ENCODE measurements around the gene PAQR5.
"Not testable (repeated sequence)": the region's sequence is repeated elsewhere in the genome, so short reads cannot be mapped to it uniquely, and the experiment has no call there.

PAQR5 gene

DNA sequence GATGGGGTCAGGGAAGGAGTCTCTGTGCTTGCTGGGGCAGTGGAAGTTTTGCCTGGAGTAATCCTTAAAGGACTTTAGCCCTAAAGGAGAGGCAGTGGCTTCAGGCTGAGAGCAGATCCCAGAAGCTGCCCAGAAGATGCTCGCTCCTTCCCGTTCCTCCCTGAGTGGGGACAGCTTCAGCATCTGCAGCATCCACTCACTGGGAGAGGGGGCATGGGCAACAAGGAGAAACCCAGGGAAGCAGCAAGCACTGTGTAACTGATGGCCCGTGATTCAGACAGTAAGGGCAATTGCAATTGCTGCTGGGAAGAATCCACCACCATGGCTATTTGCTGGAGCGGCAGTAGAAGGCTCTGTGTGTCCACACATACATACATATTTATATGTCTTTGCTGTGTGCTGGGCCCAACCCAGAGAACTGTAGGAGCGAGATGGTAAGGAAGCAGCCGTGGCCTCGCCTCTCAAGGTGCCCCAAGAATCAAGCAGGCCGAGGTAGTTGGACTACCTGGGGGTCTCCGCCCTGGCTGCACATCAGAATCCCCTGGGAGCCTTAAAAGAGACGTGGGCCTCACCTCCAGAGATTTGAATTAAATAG is 5.8 kb upstream of the PAQR5 start:
- in situ Hi-C loops (cut with MboI; ENCODE audit: low sequenced_read_pairs): no loop called here

DNA sequence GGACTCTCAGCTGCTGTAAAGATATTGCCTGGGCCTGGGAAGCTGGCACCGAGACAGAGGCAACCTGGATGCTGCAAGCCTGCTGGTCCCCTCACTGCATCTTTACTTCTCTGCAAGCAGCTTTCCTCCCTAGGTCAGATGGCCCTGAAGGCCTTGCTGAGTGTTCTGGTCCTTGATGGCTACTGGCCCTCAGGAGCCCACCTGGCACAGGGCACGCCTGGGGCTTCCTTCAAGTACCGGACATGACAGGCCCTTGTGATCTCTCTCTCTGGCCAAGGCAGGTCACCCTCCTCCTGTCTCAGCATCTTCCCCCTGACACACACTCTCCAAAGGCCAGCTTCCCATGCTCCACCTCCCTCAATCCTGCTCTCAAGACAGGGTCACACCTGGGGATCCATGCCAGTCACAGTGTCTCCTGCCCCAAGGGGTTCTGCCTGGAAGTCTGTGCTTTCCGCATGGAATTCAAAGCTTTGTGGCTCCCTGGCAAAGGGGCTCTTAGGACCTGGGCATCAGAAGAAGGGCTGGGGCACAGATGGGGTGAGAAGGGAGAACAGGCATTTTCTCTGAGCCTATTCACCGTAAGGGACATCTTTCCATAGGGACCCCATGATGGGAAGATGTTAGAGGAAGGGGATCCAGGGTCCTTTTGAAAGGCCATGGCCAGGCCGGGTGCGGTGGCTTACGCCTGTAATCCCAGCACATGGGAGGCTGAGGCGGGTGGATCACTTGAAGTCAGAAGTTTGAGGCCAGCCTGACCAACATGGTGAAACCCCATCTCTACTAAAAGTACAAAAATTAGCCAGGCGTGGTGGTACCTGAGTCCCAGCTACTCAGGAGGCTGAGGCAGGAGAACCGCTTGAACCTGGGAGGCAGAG is 4.7 kb upstream of the PAQR5 start:
- in situ Hi-C loops (cut with MboI; ENCODE audit: low sequenced_read_pairs): no loop called here

DNA sequence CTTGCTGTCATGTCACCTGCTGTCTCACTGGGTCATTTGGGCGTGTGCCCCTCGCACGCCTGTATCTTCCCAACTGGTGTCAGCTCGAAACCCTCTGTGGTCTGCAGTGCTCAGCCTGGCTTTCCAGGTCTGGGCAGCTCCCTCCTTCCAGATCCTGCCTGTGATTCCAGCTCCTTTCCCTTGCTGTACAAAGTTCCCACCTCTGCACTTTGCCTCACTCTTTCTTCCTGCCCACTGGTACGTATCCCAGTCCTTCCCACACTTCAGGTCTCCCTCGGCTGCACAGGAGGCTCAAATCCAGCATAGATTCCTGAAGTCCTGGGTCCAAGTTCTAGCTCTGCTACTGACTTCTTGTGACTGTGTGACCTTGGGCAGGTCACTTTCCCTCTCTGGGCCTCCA is 2.1 kb upstream of the PAQR5 start:
- in situ Hi-C loops (cut with MboI; ENCODE audit: low sequenced_read_pairs): no loop called here

DNA sequence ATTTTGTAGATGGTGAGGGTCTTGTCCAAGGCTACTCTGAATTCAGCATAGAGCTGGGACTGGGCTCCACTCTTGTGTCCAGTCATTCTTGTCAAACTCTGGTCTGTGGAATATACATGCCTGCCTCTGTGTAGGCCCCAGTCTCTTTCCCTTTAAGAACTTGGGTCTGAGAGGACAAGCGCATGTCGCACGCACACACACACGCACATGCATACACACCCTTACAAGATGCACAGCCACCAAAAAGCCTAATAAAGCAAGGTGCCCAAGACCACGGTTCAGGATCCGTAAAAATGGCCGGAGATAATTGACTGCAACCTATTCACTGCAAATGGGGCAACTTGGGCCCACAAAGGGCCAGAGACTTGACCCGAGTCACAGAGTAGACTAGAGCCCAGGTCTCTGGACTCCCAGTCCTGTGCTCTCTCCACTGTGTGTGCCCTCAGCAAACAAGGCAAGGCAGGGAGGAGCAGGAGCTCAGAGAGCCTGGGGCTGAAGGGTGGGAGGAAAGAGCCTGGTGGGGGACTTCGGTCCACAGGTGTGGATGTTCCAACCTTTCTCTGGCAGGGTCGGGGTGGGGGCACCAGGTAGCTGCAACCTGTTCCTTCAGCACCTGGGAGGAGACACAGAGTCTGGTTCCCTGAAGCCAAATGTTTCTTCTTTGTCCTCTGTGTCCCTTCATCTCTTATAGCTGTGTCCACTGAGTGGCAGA is 914 bp upstream of the PAQR5 start:
- in situ Hi-C loops (cut with MboI; ENCODE audit: low sequenced_read_pairs): no loop called here

DNA sequence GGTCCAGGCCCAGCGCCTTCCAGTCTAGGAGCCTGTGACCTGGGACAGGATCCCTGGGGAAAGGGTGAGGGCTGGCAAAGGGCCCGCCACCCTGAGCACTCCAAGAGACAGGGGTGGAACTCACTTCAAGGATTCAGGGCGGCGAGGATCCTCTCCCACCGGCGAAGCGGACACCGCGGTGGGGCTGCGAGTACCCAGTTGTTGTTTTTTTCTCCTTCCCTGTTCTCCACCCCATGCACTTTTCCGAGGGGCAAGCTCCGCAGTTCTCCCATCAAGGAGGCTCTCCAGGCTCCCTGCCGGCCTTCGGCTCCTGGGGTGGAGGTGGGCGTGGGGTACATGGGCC is 387 bp upstream of the PAQR5 start:
- in situ Hi-C loops (cut with MboI; ENCODE audit: low sequenced_read_pairs): no loop called here

DNA sequence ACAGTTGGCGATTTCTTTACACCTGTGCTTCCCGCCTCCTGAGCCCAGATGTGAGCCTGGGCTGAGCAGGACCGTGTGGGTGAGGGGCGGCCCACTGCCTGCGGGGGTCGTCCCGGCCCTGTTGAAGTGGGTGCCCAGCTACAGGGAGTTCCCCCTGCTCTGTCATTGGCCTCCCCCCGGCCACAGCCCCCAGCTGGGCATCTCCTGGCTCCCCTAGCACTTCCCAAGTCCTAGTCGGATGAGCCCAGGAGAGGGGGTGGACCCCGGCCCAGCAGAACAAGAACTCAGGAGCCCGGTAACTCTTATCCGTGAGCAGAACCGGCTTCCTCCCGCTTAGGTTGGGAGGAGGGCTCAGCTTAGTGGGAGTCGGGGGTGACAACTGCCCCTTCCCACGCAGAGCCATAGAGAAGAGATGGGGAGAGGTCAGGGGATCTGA is 757 bp downstream of the PAQR5 start:
- in situ Hi-C loops (cut with MboI; ENCODE audit: low sequenced_read_pairs): no loop called here

DNA sequence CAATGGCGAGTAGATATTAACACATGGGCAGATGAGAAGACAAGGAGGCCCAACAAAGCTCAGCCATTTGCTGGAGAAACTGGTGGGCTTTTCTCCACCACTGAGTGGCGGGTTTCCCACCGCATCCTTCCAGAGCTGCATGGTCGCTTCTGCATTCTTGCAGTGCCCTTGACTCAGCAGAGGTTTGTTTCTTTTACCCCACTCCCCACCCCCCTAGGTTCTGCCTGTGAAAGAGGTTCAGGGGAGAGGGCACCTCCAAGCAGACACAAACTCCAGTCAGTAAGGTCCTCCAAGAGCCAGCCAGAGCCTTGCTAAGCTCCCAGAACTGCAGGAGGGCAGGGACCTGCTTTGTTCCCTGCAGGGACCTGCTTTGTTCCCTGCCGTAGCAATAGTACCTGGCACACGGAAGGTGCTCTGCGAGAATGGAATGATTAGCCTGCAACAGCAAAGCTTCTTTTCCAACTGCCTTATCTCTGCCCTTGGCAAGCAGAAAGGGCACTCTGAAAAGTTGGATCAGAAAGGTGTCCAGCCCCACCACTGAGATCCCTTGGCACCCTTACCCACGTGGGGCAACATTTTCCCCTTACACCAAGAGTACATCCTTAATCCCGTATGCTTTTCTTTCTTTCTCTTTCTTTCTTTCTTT is 1.4 kb downstream of the PAQR5 start:
- in situ Hi-C loops (cut with MboI; ENCODE audit: low sequenced_read_pairs): no loop called here

DNA sequence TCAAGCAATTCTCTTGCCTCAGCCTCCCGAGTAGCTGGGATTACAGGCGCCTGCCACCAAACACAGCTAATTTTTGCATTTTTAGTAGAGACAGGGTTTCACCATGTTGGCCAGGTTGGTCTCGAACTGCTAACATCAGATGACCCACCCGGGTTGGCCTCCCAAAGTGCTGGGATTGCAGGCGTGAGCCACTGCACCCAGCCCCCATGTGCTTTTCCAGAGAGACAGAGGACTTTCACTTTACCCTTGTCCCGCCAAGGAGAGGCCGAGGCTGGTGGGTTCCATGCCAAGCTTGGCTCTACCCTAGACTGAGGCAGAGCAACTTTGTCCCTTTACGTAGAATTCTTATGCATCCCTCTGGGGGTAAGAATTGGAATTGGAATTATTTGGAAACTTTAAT is 2.4 kb downstream of the PAQR5 start:
- in situ Hi-C loops (cut with MboI; ENCODE audit: low sequenced_read_pairs): not testable (repeated sequence)

DNA sequence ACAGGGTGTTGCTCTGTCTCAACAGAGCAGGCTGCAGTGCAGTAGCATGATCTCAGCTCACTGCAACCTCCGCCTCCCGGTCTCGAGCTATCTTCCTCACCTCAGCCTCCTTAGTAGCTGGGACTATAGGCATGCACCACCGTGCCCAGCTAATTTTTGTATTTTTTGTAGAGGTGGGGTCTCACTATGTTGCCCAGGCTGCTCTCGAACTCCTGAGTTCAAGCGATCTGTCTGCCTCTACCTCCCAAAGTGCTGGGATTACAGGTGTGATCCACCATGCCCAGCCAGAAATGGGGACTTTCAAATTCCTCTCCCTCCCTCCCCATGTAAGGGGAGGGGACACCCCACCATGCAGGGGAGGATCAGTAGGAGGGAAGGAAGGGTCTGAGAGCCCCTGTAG is 3.4 kb downstream of the PAQR5 start:
- in situ Hi-C loops (cut with MboI; ENCODE audit: low sequenced_read_pairs): not testable (repeated sequence)

DNA sequence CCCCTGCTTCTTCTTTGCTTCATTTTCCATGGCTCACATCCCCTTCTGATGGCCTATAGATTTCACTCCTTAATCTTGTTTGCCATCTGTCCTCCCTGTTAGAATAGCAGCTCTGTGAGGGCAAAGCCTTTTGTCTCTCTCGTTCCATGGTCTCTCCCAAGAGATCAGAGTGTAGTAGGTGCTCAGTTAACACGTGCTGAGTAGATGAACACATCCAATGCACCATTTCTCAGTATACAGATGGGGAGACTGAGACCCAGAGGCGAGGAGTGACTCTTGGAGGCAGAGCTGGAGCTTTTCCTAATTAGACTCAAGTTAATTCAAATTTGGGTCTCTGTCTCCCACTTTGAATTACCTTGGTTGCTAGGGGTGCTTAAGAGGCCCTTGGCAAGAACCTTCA is 4.2 kb downstream of the PAQR5 start:
- in situ Hi-C loops (cut with MboI; ENCODE audit: low sequenced_read_pairs): no loop called here

DNA sequence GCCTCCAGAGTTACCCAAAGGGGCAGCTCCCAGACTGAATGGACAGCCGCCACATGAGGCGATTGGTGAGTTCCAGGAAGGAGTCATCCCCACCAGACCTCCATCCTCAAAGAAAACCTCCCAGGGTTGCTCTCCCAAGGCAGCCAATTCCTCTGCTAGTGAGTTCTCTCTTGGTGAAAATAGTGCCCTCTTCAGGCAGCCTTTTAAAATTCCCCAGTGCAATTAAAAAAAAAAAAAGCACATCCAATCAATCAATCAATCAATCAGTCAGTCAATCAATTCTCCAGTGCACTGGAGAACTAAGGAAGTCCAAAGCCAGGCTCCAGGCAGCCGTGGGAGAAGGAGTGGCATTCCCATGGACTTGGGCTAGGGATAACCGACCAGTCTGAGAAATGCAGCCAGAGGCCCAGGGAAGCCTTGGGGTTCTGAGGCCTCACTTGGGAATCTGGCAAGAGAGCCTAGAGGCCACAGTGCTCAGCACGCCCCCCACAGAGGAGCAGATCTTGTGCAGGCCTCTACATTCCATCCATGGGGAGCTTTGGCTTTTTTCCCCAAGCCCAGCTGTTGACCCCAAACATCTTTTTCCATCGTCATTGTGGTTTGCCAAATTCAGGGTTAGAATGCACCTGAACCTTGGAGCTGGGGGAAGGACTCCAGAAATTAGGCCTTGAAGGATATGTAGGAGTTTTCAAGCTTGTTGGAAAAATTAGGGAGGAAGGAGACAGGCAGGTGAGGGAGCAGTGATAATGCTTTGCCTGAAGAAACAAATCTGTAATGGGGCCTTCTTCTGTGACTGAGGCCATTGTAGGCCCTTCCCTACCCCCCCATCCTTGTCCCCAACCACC is 4.8 kb downstream of the PAQR5 start:
- in situ Hi-C loops (cut with MboI; ENCODE audit: low sequenced_read_pairs): no loop called here

DNA sequence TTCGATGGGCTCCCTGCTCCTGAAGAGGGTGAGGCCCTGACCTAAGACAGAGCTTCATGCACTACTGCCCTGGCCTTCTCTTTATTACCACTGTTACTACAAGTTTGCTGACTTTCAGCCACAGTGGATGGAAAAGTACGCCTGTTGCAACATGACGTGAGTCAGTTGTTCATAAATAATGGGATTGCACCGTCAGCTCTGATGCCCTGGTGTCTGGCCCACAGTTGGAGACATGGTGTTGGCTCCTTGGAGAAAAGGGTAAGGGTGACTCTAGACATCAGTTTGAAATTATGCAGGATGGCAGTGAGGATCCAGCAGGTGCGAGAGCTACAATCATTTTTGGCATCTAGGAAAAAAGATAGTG is 5.5 kb downstream of the PAQR5 start:
- in situ Hi-C loops (cut with MboI; ENCODE audit: low sequenced_read_pairs): no loop called here

DNA sequence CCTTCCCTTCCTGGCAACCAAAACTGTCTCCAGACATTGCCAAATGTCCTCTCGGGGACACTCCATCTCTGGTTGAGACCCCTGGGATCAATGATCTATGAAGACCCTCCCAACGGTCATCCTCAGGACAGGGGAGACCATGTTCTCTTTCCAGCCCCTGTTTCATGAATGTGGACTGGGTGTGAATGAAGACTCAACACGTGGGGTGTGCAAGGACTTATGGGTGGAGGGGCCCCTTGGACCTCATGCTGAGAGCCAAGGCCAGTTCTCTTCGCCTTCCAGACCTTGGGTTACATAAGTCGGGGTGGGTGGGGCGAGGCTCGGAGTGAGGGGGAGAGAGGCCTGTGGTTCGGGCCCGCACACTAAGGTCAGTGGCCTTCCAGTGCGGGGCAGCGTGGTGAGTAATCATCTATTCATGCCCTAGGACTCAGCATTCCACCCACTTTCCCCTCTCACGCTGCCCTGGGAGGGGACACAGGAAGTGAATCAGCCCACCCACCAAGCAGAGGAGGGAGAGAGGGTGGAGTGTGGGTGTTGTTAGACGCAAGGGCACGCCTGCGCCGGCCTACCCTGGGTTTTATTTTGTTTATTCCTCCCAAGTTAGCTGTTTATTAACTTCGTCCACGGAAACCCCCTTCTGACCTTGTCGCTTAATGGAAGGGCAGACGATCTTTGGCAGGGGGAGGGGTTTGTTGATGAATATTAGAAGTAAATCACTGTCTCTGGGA is 6.7 kb downstream of the PAQR5 start:
- in situ Hi-C loops (cut with MboI; ENCODE audit: low sequenced_read_pairs): no loop called here

DNA sequence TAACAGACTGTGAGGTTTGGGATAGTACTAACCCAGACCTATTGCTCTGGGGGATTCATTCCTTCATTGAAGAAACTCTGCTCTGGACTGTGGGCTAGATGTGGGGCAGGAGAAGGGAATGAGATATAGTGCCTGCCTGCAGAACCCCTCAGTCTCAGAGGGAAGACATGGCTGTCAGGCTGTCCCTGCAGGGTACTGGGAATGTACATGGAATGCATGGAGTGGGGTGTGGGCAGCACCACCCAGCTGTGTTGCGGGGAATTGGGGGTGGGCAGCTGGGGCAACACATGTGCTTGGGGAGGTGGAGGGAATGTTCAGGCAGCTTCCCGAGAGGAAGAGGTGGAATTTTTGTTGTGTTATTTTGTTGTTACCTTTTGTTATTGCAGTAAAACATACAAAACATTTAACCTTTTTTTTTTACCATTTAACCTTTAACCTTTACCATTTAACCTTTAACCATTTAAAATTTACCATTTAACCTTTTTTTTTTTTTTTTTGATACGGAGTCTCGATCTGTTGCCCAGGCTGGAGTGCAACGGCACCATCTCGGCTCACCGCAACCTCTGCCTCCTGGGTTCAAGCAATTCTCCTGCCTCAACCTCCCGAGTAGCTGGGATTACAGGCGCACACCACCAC is 7.3 kb downstream of the PAQR5 start:
- in situ Hi-C loops (cut with MboI; ENCODE audit: low sequenced_read_pairs): no loop called here

DNA sequence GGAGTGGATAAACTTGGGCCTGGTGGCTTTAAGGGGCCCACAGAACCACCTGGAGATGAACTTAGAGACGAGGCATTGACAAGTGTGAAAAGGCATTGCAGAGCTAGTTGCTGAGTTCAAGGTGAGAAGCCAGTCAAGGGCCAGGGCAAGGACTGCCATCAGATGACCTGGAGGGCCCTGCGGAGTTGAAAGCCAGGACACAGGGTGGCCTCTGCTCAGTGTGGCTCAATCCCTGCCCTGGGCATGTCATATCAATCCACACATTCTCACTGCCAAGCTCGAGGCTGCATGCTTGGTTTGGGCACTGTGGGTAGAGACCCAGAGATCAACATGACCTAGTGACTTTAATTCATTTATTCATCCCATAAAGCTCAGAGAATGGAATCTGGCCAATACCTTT is 9.2 kb downstream of the PAQR5 start:
- in situ Hi-C loops (cut with MboI; ENCODE audit: low sequenced_read_pairs): no loop called here

DNA sequence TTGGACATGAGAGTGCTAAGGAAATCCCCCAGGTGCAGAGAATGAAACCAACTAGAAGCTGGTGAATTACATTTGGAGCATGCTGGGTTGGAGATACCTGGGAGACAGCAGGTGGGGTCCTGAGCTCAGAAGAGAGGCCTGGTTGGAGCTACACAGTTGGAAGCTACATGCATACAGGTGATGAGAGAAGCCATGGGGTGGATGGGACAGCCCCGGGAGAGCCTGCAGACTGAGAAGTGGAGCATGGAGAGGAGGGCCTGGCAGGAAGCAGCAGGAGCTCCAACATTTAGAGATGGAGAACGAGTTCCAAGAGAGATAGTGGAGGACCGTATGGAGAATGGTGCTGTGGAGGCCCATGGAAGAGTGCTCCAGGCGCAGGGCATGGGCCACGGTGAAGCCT is 10.2 kb downstream of the PAQR5 start:
- in situ Hi-C loops (cut with MboI; ENCODE audit: low sequenced_read_pairs): no loop called here

DNA sequence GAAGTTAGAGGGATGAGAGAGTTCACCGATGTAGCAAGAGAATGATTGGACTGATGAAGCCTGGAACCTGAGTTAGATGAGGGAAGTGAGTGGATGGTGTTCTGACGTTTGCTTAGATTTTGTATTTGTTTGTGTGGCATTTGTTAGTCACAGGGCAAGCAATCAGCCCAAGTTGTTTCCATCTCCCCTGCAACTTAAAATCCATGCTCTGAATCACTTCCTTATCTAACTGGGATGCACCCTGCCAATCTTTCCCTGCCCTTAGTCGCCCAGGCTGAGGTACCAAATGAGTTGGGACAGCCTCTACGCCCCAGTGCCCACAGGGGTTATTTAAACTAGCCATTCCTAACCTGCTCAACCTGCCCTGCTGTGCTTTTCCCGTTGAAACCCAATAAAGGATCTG is 12.6 kb downstream of the PAQR5 start:
- in situ Hi-C loops (cut with MboI; ENCODE audit: low sequenced_read_pairs): no loop called here

DNA sequence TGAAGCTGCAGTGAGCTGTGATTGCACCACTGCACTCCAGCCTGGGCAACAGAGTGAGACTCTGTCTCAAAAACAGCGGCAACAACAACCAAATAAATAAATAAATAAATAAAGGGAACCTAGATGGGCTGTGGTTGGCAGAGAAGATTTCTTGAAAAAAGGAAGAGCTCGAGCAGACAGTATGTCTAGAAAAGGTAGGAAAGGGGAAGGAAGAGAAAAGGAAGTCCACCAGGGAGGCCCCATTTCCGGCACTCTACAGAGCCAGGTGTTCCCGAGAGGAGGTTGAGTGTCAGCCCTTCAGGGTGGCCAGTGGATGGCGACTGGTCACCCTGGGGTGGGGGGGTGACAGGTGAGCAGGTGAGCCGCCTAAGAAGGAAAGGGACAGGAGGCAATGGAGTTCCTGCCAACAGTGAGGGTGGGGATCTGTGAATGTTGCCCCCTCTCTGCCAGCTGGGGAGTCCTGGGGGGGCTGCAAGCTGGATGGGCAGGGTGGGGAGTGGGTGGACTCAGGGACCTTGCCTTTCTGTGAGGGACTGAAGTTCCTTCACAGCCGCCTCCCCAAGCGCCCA is 14.8 kb downstream of the PAQR5 start:
- in situ Hi-C loops (cut with MboI; ENCODE audit: low sequenced_read_pairs): no loop called here

DNA sequence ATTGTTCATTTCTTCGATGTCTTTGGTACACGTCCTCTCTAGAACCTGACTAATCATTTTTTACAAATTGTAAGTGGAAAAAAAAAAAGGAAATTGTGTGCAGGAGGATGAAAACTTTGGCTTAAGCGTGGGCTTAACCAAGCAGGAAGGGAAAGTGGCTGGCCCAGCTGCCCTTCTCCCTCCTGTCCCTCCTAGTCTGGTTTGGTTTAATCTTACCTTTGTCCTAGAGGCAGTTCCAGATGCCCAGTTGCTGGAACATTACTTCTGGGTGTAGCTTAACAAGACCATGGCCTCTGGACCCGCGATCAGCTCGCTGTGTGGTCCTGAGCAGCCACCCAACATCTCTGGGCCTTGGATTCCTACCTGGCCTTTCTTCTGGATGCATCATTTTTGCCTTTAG is 15.4 kb downstream of the PAQR5 start:
- in situ Hi-C loops (cut with MboI; ENCODE audit: low sequenced_read_pairs): no loop called here

Measured in HL-60/S4 treated with retinoic acid at 250 ng/mL for 4 days and 3 days (cell line).